HG02571 (cell line): ENCODE measurements around the gene PTAR1.

ENCODE experiments used
- ATAC-seq: cut with Tn5 transposase; IDR thresholded peaks from one replicate; pipeline ENCODE4 v1.9.1; 2021; ENCODE audit warnings: mild to moderate bottlenecking, moderate library complexity; ENCODE audit not compliant: unreplicated experiment

Gene PTAR1

GRCh38 chr9:69675563-69675962 lies 84.2 kb downstream of the PTAR1 start:
- no peak for ATAC-seq

- ATAC-seq: no peak
These were observed 84.9 kb downstream of the PTAR1 start for GRCh38 chr9:69674716-69675438.

- ATAC-seq: no peak
These were observed 85.6 kb downstream of the PTAR1 start for GRCh38 chr9:69674112-69674685.

GRCh38 chr9:69673311-69673640 lies 86.5 kb downstream of the PTAR1 start:
- ATAC-seq: no peak

GRCh38 chr9:69672596-69673310 lies 87.1 kb downstream of the PTAR1 start:
- ATAC-seq: peak; percentile 93

GRCh38 chr9:69671879-69672595 lies 87.8 kb downstream of the PTAR1 start, which contains the start of gene APBA1:
TSS of gene APBA1 (minus strand) at chr9:69672371.
- peak; percentile 33 for ATAC-seq

- ATAC-seq: no peak
These were observed 88.4 kb downstream of the PTAR1 start for GRCh38 chr9:69671311-69671878.

GRCh38 chr9:69667306-69667705 lies 92.5 kb downstream of the PTAR1 start:
- no peak for ATAC-seq

GRCh38 chr9:69660304-69660703 lies 99.5 kb downstream of the PTAR1 start:
- ATAC-seq: no peak
